Endothelial cell (in vitro differentiated cells): ENCODE results near the gene CD8A. TPM values are rescaled to one million over a fixed set of nuclear protein-coding genes. Genes with fewer than 3 reads are reported as not detected.
A peak's percentile ranks its signal among the peaks of the same experiment; 100 is the strongest.

ENCODE experiments used
- DNase-seq: peaks from one replicate; pipeline ENCODE4 v3.0.0; 2021; ENCODE audit warnings: low spot score
- H3K27ac Mint-ChIP-seq: one replicate; pipeline ENCODE4 v1.8.0; 2021; ENCODE audit warnings: mixed read lengths, inconsistent platforms; ENCODE audit not compliant: unreplicated experiment
- H3K27me3 Mint-ChIP-seq: one replicate; pipeline ENCODE4 v1.8.0; 2021; ENCODE audit warnings: mild to moderate bottlenecking, moderate library complexity, mixed read lengths, inconsistent platforms; ENCODE audit not compliant: unreplicated experiment
- H3K36me3 Mint-ChIP-seq: one replicate; pipeline ENCODE4 v1.8.0; 2021; ENCODE audit warnings: mild to moderate bottlenecking, low read depth, mixed read lengths, inconsistent platforms; ENCODE audit not compliant: unreplicated experiment
- H3K4me1 Mint-ChIP-seq: one replicate; pipeline ENCODE4 v1.8.0; 2021; ENCODE audit warnings: mild to moderate bottlenecking, mixed read lengths, inconsistent platforms; ENCODE audit not compliant: unreplicated experiment
- H3K4me3 Mint-ChIP-seq: one replicate; pipeline ENCODE4 v1.8.0; 2021; ENCODE audit warnings: mild to moderate bottlenecking, mixed read lengths, inconsistent platforms; ENCODE audit not compliant: unreplicated experiment
- H3K9me3 Mint-ChIP-seq: one replicate; pipeline ENCODE4 v1.8.0; 2021; ENCODE audit warnings: mixed read lengths, inconsistent platforms; ENCODE audit not compliant: unreplicated experiment
- CTCF ChIP-seq: fragments of 200-600 bp; sonication (generic); IDR thresholded peaks from one replicate; pipeline ENCODE4 v1.5.0; 2021; ENCODE audit warnings: antibody characterized with exemption; ENCODE audit not compliant: unreplicated experiment
- total RNA-seq: library from RNA; stranded (reverse); fragmentation: NEBNext Ultra II Directional; extraction: Animal tissue kit (Norgen Biotek cat#: 25700); gene quantifications from one replicate; pipeline ENCODE4 v1.2.1, GENCODE V29; 2021; ENCODE audit not compliant: unreplicated experiment

The CD8A gene
- total RNA-seq, 1 donor from 2014 or later = not detected

GRCh38 chr2:86768189-86768949, 22.3 kb downstream of the CD8A start:
- Mint-ChIP-seq H3K27ac (no peak overlapping the region), H3K4me3 (no peak overlapping the region), H3K9me3 (no peaks in the 10 kb centered on the region), H3K36me3 (peaks cover 7% of the 10 kb centered on the region), H3K27me3 (peaks cover 3% of the 10 kb centered on the region), H3K4me1 (no peaks in the 10 kb centered on the region)
- no peak for TF ChIP-seq CTCF
- DNase-seq = no peak

GRCh38 chr2:86765310-86765695, 25.4 kb downstream of the CD8A start:
- TF ChIP-seq CTCF = no peak
- Mint-ChIP-seq H3K27me3 (peaks cover 5% of the 10 kb centered on the region), H3K4me3 (no peak overlapping the region), H3K27ac (no peak overlapping the region), H3K4me1 (no peaks in the 10 kb centered on the region), H3K36me3 (no peaks in the 10 kb centered on the region), H3K9me3 (no peaks in the 10 kb centered on the region)
- DNase-seq = no peak

- peaks cover 3% of the 10 kb centered on the region for H3K27me3 Mint-ChIP-seq
- peak; percentile 54 for TF ChIP-seq CTCF
- H3K27ac Mint-ChIP-seq = no peak overlapping the region
- no peaks in the 10 kb centered on the region for H3K9me3 Mint-ChIP-seq
- H3K4me1 Mint-ChIP-seq = no peaks in the 10 kb centered on the region
- H3K4me3 Mint-ChIP-seq = no peak overlapping the region
- no peaks in the 10 kb centered on the region for H3K36me3 Mint-ChIP-seq
- DNase-seq = peak; percentile 52
Observed at GRCh38 chr2:86764661-86765309, 25.9 kb downstream of the CD8A start.

GRCh38 chr2:86760371-86760770, 30.3 kb downstream of the CD8A start:
- TF ChIP-seq CTCF = no peak
- Mint-ChIP-seq H3K36me3 (no peaks in the 10 kb centered on the region), H3K4me1 (no peaks in the 10 kb centered on the region), H3K27ac (no peak overlapping the region), H3K4me3 (no peak overlapping the region), H3K9me3 (no peaks in the 10 kb centered on the region), H3K27me3 (peaks cover 1% of the 10 kb centered on the region)
- DNase-seq = no peak

- Mint-ChIP-seq H3K4me1 (no peaks in the 10 kb centered on the region), H3K9me3 (no peaks in the 10 kb centered on the region), H3K36me3 (no peaks in the 10 kb centered on the region), H3K27ac (no peak overlapping the region), H3K27me3 (peaks cover 1% of the 10 kb centered on the region), H3K4me3 (no peak overlapping the region)
- TF ChIP-seq CTCF = no peak
- DNase-seq = no peak
Observed at GRCh38 chr2:86758405-86758804, 32.3 kb downstream of the CD8A start.
